ENCODE results near the gene VIPR1.

DNA sequence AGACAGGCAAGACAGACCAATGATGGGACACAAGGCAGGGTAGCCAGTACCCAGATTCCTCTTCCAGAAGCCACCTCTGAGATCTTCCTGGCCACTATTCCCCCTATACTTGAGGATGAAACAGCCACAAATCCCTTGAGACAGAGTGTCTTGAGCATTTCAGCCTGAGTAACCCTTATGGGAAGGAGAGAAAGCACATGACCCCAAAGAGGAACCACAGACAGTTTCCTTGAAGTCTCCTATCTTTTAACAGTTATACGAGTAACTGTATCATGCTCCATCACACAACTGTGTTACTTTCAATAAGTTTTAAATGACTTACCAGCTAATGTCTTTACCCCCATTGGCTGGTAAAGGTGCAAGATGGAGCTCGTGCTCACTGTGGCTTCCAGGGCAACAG lies 9.3 kb downstream of the VIPR1 start:
- TF ChIP-seq, protein P1, sequence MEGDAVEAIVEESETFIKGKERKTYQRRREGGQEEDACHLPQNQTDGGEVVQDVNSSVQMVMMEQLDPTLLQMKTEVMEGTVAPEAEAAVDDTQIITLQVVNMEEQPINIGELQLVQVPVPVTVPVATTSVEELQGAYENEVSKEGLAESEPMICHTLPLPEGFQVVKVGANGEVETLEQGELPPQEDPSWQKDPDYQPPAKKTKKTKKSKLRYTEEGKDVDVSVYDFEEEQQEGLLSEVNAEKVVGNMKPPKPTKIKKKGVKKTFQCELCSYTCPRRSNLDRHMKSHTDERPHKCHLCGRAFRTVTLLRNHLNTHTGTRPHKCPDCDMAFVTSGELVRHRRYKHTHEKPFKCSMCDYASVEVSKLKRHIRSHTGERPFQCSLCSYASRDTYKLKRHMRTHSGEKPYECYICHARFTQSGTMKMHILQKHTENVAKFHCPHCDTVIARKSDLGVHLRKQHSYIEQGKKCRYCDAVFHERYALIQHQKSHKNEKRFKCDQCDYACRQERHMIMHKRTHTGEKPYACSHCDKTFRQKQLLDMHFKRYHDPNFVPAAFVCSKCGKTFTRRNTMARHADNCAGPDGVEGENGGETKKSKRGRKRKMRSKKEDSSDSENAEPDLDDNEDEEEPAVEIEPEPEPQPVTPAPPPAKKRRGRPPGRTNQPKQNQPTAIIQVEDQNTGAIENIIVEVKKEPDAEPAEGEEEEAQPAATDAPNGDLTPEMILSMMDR (IDR thresholded peaks at IDR 0.05), result no peak
- no peak for TF ChIP-seq POLR2A (IDR thresholded peaks at IDR 0.05)
